Activated CD4-positive, alpha-beta T cell treated with anti-CD3 and anti-CD28 coated beads for 1 hour (primary cell): Measurements from ENCODE around the gene NOC4L.

Experiments
- DNase-seq: peaks from one replicate; pipeline ENCODE4 v3.0.0-alpha.2; 2020

Gene NOC4L

GRCh38 chr12:132201391-132202120 lies 57.3 kb downstream of the NOC4L start:
- no peak for DNase-seq
